IPS-11a (cell line): ENCODE measurements around the gene FUT7.

Experiments used
- H3K4me3 ChIP-seq: one replicate; pipeline ENCODE4 v1.5.1; 2013; ENCODE audit warnings: low read depth, low read length, control low read depth

Gene FUT7

DNA sequence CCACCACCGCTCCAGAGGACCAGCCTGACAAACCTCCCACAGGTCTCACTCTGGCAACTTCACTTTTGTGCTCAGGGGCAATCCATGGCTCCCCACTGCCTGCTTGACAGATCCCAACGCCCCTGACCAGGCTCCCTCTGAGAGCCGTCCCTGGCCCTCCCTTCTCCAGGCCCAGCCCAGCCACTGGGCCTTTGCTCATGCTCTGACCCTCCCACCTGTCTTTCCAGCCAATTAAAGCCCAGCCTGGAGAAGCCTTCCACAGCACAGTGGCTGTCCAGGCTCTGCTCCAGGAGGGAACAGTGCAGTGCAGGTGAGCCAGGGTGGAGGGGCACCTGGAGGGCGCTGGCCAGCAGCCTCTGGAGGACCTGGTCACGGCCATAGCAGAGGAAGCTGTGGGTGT is 18.7 kb upstream of the FUT7 start:
- H3K4me3 ChIP-seq: no peak overlapping the region

DNA sequence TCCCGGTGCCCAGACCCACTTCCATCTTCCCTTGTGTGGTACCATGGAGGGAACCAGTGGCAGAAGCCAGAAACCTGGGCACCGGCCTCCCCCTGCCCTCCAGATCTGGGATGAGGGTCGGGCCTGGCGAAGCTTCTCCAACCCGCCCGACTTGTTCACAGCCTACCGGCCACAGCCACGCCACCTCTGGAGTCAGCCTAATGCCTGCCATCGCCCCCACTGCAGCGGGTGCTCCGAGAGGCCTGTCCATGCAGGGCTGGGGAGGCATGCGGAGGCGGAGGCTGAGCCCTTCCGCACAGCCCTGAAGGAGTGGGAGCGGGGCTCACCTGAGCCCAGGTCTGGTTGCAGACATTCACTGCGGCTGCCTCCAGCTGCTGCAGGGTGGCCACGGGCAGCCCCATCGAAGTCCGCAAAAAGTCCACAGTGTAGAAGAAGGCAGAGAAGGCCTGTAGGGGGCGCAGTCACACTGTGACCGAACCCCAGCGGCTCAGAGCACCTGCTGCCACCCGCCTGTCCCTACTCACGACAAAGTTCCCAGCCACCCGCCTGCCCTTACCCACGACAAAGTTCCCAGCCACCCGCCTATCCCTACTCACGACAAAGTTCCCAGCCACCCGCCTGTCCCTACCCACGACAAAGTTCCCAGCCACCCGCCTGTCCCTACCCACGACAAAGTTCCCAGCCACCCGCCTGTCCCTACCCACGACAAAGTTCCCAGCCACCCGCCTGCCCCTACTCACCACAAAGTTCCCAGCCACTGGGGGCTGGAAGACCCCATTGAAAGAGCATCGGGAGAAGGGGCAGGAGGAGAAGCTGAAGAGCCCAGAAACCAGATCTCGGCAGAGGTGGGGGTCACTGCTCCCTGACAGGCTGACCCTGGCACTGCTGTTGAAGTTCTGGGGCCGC is 17.9 kb upstream of the FUT7 start:
- H3K4me3 ChIP-seq: no peak overlapping the region

DNA sequence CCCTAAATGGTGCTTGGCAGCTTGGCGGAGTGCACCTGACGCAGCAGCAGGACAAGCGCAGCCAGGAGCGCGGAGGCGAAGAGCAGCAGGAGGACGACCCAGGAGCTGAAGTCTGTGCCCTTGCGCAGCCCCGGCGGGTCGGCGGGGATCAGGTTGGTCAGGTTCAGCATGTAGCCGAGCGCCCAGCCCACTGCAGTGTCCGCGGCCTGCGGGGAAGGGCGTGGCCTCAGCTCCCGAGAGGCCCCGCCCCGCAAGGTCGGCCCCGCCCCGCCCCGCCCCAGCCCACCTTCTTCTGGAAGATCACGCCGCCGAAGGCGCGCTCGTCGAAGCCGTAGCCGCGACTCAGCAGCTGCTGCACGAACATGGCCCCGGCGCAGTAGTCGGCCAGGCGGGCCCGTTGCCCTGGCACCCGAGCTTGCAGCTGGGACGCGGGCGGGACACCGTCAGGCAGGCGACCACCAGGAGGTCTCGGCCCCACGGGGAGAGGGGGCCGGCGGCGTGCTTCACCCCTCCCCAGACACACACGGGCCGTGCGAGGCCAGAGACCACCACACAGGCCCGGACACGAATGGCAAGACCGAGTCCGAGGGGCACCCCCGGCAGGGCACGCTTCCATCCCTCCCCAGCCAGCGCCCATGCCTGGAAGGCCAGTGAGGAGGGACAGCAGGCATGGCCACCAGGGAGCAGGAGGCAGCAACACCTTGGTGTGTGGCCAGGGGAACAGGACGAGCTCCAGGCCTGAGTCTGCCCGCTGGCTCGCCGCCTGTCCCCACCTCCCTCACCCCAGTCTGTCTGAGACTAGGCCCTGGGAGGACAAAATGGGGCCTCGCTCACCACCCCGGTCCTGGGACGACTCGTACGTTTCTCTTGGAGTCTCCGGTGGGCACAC is 17.0 kb upstream of the FUT7 start:
- H3K4me3 ChIP-seq: no peak overlapping the region

DNA sequence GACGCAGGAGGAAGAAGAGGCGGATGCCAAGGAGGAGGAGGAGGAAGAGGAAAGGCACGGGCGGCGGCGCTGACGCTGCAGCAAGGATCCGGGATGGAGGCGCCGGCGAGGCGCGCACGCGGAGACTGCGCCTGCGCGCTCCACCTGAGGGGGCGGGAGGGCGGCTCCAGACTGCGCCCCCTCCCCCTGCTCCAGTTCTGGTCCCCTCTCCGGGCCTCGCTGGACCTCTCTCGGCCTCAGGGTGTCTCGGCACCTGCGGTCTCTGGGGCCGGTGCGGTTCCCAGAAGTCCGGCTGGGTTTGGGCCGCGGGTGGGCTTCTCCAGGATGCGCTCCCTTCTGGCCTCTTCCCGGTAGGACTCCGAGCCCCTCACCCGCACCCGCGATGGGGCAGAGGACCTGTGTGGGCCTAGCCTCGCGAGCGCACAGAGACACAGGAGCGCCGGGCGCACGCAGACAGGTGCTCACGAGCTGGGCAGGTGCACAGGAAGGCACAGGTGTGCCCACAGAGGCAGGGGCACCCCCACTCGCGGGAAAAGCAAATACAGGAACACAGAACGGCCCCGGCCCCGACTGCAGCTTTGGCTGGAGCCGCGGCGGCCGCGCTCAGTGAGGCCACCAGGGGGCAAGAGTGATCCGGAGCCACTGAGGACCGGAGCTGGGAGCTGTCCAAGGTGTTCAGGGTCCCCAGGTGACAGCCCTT is 14.3 kb upstream of the FUT7 start, which contains the start of gene NPDC1:
TSS of gene NPDC1 (minus strand) at position 90 of the 700 bp plus-strand sequence. CDS start 188 bp downstream, outside the sequence.
- peak within 1 kb of the TSS; percentile 48 for H3K4me3 ChIP-seq

DNA sequence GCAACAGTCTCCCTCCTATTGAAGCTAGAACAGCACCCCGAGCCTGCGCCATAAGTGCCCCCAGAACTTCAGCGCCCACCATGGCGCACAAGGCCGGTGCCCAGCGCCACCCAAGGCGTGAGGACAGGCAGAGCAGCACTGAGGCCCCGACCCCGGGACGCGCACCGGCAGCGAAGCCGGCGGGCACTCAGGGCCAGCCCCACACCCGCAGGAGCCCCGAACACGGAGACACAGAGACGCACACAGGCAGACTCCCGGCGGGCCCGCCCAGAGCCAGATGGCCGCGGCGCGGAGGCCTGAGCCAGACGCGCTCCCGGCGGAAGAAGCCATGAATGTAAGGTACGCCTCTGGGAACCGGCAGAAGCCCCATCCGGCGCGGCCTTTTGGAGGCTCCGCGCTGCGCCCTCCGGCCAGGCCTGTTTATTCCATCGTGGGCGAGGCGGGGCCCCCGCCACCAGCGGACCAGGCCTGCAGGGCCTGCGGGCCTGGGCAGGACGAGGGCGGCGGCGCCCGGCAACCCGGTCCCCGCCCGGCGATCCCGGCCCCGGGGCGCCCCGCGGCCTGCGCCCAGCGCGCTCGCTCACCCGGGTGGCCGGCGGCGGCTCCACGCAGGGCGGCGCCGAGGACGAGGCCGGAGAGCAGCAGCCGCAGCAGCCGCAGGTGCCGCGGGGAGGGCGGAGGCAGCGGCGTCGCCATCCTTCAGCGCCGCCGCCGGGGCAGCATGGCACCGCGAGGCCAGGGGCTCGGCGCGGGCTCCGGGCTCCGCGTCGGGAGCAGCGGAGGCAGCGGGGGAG is 13.6 kb upstream of the FUT7 start:
- peak overlapping the region; percentile 48 for H3K4me3 ChIP-seq

DNA sequence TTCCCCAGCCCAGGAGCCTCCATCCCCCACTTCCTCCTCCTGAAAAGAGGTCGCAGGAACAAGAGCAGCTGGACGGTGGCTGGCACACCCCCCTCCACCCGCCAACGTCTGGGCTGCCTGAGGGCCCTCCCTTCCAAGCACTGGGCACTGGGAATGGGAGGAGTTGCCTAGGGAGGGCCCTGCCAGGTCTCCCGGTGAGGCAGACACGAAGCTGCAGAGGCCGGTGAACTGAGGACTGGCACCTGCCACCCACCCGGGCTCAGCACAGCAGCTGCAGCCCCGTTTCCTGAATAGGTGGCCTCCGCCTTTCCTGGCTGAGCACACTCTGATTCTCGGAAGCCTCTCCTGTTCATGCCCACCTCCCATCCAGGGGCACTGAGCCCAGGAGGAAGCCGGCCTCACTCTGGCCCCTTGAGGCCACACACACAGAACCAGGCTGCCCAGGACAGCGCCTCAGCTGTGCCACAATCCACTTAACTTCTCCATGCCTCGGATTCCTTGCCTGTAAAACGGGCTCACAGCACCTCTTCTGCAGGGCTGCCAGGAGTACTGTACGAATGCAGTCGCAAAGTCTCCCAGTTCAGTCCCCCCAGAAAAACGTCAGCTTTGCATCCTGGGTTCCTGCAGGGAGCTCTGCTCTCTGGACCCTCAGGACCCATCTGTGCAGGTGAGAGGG is 12.8 kb upstream of the FUT7 start:
- peak overlapping the region; percentile 15 for H3K4me3 ChIP-seq

DNA sequence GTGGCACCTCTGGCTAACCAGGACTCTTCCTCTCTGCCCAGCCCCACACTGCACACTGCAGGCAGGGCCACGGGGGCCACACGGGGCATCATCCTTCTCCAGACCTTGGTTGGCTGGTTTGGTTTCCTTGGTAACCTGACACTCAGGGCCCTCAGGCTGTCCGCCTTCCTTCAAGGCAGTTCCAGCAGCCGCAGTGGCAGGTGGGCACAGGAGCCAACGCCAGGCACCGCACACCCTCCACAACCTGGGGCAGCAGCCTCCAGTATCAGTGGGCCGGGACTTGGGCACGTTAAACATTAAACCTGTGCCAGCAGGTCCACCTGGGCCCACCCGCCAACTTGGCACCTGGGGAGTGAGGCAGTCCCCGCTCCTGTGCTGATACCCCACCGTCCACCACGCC is 12.1 kb upstream of the FUT7 start:
- H3K4me3 ChIP-seq: no peak overlapping the region

DNA sequence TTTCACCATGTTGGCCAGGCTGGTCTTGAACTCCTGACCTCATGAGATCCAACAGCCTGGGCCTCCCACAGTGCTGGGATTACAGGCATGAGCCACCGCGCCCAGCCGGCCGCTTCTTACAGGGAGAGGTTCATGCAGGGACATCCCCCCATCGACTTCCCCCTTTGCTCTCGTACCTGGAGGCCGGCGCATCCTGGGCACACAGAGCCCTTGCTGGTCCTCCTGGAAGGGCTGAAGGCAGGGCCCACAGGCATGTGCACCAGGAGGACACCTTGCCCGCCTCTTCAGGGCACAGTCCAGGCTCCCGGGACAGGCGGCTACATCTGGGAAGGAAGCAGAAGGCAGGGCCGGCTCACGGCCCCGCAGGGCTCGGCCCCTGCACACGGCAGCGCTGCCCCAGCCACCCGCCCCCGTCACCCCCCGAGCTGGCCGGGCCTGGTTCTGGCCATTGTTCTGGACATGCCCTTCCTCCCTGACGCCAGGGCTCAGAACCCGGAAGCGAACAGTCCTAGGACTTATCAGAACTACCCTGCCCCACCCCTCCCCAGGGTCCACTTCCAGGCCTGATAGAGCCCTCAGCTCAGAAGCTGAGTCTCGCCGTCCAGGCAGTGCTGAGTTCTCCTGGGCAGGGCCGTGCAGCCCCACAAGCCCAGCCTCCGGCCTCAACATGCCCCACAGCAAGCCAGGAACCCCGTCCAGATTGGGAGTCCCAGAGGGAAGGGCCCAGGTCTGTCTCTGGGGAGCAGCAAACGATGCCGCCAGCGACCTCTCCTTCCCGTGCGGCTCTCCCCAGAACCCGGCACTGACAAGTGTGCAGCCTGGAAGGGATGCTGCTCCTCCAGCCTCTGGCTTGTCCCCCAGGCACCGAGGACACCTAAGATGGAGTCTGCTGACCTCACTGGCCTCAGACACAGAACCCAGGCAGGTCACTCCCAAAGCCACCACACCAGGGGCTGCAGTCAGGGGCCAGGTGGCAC is 11.2 kb upstream of the FUT7 start:
- no peak overlapping the region for H3K4me3 ChIP-seq

DNA sequence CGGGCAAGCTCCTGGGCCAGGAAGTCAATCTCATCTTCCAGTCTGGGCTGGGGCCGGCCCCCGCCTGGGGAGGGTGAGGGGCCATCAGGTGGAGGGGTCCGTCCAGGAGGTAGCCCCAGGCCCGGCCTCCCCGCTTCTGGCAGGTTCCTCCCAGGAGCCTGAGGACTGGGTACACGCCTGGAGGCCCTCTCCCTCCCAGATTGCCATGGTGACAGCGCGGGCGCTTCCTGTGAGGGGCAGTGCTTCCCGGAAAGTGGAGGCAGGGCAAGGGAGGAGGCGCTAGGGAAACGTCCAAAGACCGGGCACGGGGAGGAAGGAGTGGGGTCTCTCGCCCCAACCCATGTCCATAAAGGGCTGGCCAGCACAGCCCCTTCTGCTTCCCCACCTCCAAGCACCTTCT is 9.2 kb upstream of the FUT7 start:
- no peak overlapping the region for H3K4me3 ChIP-seq

DNA sequence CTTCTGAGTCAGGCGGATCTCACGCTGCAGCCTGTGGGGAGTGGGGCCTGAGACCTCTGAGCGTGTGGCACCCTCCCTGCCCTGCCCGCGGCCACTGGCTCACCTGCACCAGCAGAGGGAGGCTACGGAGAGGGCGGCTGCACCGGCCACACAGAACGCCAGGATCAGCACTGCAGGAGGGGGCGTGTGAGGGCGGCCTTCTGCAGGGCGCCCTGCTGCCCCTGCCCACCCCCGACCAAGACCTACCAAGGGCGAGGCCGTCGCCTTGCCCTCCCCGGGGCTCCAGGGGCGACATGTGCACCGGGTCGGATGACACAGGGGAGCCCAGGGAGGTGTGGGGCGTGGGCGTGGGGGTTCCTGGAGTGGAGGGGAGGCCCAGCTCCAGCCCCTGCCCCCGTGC is 8.7 kb upstream of the FUT7 start:
- H3K4me3 ChIP-seq: no peak overlapping the region

DNA sequence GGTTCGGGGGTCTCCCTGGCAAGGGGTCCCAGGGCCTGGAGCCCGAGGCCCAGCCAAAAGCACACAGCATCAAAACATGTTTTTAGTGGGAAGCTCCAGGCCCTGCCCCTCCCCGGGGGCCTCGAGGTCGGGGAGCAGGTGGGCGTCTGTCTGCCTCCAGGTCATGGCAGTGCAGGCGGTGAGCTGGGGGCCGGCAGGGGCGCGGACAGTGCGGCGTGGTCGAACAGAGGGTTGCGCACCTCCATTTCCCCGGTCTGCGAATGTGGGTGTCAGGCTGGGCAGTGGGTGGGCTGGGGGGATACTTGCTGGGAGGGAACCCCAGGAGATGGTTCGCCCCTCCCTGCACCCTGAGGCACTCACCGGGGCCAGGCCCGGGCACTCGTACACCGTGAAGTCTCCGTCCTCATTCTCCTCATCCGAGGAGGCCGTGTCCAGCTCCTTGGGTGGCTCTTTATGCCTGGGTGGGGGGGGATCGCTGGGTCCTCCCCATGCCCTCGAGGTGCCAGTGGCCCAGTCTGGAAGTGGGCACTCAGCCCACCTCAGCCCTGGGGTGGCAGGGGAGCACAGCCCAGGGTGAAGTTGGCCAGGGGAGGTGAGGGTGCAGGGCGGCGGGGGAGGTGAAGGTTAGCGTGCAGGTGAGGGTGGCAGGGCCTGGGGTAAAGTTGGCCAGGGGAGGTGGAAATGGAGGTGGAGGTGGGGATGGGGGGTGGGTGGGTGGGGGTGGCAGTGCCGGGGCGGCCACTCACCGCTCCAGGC is 7.9 kb upstream of the FUT7 start:
- no peak overlapping the region for H3K4me3 ChIP-seq

DNA sequence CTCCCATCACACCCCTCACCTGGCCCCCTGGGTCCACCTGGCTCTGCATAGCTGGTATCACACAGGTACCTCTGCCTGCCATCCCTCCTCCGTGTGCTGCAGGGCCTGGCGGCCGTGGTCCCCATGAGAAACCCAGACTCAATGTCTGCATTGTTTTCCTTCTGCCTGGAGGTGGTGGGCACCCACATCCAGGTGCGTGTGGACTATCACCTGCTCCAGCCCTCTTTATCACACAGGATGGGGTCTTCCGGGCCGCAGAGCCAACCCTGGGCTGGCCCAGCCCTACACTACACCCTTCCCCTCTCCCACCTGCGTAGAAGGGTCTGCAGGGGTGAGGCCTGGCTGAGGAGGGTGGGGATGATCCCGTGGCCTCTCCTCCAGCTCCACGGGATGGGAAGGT is 7.0 kb upstream of the FUT7 start:
- H3K4me3 ChIP-seq: no peak overlapping the region

DNA sequence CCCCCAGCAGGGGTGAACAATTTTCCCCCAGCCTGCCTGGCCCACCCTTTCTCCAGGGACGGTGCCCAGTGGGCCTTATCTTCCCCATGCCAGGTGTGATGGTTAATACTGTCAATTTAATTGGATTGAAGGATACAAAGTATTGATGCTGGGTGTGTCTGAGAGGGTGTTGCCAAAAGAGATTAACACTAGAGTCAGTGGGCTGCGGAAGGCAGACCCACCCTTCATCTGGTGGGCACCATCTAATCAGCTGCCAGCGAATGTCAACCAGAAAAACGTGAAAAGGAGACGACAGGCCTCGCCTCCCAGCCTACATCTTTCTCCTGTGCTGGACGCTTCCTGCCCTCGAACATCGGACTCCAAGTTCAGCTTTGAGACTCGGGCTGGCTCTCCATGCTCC is 5.6 kb upstream of the FUT7 start:
- no peak overlapping the region for H3K4me3 ChIP-seq

DNA sequence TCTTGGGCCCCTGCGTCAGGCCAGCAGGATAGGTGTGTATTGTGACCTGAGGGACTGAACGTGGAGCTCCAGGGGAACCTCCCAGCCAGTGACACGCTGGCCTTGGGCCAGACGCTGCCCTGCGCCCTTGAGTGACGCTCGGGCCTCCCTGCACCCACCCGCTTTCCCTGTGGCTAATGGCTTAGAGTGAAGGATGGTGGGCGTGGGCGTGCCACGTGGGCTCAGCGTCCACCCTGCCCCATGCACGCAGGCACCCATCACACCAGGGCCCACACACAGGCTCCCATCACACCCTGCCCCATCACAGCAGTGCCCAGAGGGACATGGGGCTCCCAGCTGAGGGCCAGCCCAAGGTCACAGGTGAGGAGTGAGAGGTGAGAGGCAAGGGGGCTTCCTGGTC is 5.1 kb upstream of the FUT7 start:
- no peak overlapping the region for H3K4me3 ChIP-seq

DNA sequence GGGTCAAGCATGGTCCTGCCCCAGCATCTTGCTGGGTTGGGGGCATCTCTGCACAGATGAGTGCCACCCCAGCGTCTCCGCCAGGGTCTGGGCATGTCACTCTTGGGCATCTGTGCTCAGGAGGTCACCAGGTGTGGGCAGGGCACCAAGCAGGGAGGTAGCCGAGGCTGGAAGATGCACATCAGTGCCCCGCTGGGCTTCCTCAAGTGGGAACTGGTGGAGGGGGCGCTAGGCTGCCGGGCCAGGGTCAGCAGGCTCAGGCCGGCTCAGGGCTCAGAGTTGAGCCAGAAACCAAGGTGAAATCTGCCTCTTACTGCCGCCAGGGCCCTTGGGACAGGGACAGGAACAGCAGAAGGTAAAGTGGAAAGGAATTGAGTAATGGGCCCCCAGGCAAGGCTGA is 4.0 kb upstream of the FUT7 start:
- H3K4me3 ChIP-seq: no peak overlapping the region

DNA sequence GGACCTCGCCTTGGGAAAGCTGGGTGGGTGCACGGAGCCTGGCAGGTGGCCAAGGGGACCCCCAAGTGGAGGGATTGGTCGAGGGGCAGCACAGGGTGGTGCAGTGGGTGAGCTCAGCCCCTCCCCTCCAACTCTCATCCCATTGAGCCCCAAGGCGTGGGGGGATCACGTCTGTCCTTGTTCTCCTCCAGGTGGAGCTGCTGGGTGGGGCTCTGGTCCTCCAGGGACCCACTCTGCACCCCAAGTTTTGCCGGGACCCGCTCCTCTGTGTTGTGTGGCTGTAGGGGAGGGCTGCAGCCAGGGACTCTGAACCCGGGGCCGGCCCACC is 3.6 kb upstream of the FUT7 start:
- H3K4me3 ChIP-seq: no peak overlapping the region

DNA sequence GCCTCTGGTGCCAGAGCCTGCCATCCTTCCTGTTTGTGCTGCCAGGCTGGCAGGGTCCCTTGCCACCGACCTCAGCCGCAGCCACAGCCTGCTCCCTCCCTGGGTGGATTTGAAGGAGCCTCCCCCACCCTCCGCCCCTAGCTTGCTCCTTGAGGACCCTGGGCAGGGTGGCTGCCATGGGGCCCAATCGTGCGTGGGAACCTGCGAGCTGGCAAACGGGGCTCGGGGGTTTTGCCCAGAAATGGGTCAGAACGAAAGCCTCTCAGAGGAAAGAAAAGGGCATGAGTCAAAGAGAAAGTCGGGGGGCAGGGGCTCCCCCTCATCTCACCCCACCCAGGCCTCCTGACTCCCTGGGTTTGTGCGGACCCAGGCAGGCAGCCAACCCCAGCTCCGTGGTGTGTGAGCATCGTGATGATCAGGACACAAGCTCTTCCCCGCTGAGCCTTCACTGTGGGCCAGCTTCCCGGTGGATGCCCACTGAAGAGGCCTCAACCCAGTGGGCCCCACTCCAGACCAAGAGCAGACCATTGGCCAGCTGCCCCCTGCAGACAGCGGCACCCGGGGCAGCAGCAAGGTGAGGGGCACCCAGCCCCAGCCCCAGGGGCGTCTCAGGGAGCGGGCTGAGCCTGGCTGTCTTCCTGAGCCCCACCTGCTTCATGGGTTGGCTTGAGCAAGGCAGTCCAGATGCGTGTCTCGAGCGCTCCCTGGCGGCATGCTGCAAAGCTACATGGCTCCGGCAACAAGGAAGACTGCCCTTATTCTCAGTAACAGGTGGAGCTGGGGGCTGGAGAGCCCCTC is 3.0 kb upstream of the FUT7 start:
- H3K4me3 ChIP-seq: no peak overlapping the region
